Embryonic facial prominence (tissue), 1 donor: ENCODE results near the gene ITGAE.

Experiments used
- DNase-seq: peaks from one replicate; pipeline ENCODE4 v3.0.0-alpha.2; 2016; ENCODE audit errors: extremely low spot score

The ITGAE gene

DNA sequence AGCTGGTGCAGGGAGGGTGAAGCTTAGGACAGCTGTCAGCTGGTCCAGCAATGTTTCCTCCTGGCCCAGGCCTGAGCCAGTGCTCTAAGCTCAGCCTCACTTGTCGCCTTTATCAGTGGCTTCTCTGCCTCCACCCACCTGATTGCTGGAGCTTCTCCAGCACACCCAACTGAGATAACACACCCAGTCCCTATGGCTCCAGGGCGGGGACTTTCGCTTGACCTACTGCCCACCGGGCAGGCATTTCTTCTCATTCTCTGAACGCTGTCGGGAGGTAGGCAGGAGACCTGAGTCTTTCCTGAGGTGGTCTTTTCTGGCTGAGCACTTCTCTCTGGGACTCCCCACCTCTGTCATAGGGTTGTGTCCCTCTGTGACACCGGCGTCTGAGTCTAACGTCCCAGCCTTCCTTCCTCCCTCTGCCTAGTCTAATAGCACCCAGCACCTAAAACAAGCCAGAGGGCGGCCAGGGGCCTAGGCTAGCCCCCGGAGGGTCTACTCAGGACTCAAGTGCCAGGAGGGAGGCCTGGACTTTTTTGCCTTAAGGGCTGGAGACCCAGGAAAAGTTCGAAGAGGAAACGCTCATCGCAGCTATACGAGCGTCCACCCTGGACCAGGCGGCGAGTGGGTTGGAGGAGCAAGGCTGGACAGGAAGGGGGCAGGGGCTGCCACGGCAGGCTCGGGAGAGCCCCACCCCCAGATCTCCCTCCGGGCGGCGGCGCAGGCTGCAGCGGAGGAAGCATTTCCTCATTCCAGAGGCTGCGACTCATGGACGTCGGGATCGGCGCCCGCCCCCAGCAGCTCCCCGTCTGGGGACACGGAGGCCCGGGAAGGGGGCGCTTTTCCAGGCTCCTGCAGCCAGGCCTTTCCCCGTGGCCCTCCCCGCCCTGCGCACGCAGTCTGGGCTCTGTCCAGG is 133.4 kb downstream of the ITGAE start:
- peak; percentile 76 for DNase-seq

DNA sequence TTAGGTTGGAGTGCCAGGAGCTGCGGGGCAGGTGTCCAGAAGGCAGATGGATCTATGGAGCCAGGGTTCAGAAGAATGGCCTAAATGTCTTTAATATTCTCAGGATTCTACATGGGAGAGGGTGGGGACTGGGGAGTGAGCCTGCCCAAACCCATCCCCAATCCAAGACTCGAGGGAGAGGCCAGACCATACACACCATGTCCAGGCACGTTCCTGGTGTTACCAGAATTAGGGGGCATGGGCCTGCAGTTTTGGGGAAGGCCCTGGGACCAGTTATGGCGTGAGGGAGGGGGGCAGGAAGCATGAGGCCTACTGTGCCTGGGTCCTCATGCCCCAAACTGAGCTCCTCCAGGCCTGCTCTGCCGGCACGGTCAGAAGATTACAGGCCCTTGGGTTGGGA is 134.5 kb downstream of the ITGAE start:
- DNase-seq, result no peak

DNA sequence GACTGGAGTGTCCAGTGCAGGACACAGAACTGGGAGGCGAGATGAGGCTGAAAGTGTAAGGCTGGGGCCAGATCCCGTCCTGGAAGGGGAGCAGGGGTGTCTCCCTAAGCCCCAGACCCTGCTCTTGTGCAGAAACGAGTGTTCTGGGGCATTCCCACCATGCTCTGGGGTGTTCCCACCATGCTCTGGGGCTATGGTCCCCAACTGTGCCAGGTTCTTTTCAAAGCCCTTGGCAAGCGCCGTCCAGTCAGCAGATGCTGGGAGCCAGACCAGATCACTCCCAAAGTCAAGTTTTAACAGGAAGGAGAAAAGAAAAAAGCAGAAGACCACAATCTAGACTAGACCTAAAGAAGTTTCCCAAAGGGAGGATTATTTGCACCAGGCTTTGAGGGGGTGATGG is 135.2 kb downstream of the ITGAE start:
- no peak for DNase-seq
